Subcutaneous adipose tissue (tissue), 4 donors: ENCODE measurements around the gene AP5Z1. TPM values are rescaled to one million over a fixed set of nuclear protein-coding genes. Genes with fewer than 3 reads are reported as not detected.

Experiments
- CTCF ChIP-seq: fragments of 450-650 bp; IDR thresholded peaks from one replicate; pipeline ENCODE4 v1.5.1; 2016; ENCODE audit warnings: low read depth, mild to moderate bottlenecking, control low read depth, antibody characterized with exemption, moderate library complexity
- total RNA-seq, 4 donors: library from RNA; depleted of rRNA; stranded (reverse); fragments of >200 nt; gene quantifications; one replicate each; pipeline ENCODE4 v1.1.0, GENCODE V29; 2016

Gene AP5Z1
- total RNA-seq, 4 donors from 2014 or later = 9.6 to 39.4 (median 21.1) TPM

- no peak for TF ChIP-seq CTCF
These were observed 28.4 kb upstream of the AP5Z1 start for GRCh38 chr7:4747013-4747412.

GRCh38 chr7:4747746-4748145, 27.7 kb upstream of the AP5Z1 start:
- no peak for TF ChIP-seq CTCF

- TF ChIP-seq CTCF = no peak
These were observed 27.2 kb upstream of the AP5Z1 start for GRCh38 chr7:4748231-4748681.

- TF ChIP-seq CTCF = no peak
These were observed 26.1 kb upstream of the AP5Z1 start for GRCh38 chr7:4749363-4749762.

- TF ChIP-seq CTCF = no peak
These were observed 25.6 kb upstream of the AP5Z1 start for GRCh38 chr7:4749798-4750197.

GRCh38 chr7:4751398-4751947, 23.9 kb upstream of the AP5Z1 start:
- TF ChIP-seq CTCF = no peak

- no peak for TF ChIP-seq CTCF
These were observed 21.6 kb upstream of the AP5Z1 start for GRCh38 chr7:4753598-4754432.
